Measurements from ENCODE around the gene LTB. TPM values are rescaled to one million over a fixed set of nuclear protein-coding genes. Genes with fewer than 3 reads are reported as not detected.

Gene LTB
- total and polyA plus RNA-seq, 2 of the 13 experiments (the other 11 are each of a cell fraction or from before 2014, with no cell fraction given): 0.09 to 0.22 TPM

GRCh38 chr6:31619805-31620585 is 37.8 kb upstream of the LTB start (continued):
- TF ChIP-seq CBX2 (IDR thresholded peaks at IDR 0.05; ENCODE audit: low read depth, low read length) (no peak), CBX2 (CRISPR knock-in tag; IDR thresholded peaks at IDR 0.05; ENCODE audit: low read depth) (0 out of 2 replicates have a peak, but pooled peaks have one; percentile 68), ZNF234 (CRISPR knock-in tag; conservative IDR thresholded peaks at IDR 0.05) (no peak), ZNF205 (CRISPR knock-in tag; IDR thresholded peaks at IDR 0.05) (no peak; the same call in none of the 2 replicates), SPEN (CRISPR knock-in tag; IDR thresholded peaks at IDR 0.05; ENCODE audit: low read depth) (peak; percentile 75), ZNF142 (CRISPR knock-in tag; IDR thresholded peaks at IDR 0.05) (peak; percentile 74), FOXA1 (IDR thresholded peaks at IDR 0.05) (no peak), FOXA1 (CRISPR knock-in tag; IDR thresholded peaks at IDR 0.05) (peak; percentile 63; the same call in 1 of the 2 replicates), NR1H2 (CRISPR knock-in tag; IDR thresholded peaks at IDR 0.05; ENCODE audit: borderline replicate concordance, low read depth) (no peak), NBN (conservative IDR thresholded peaks at IDR 0.05) (no peak), ZNF772 (CRISPR knock-in tag; IDR thresholded peaks at IDR 0.05) (peak; percentile 98), THAP11 (CRISPR knock-in tag; IDR thresholded peaks at IDR 0.05) (peak; percentile 55), ZNF589 (CRISPR knock-in tag; conservative IDR thresholded peaks at IDR 0.05) (0 out of 2 replicates have a peak, but pooled peaks have one; percentile 35), HOXA3 (CRISPR knock-in tag; IDR thresholded peaks at IDR 0.05) (no peak; the same call in none of the 2 replicates), ZSCAN20 (CRISPR knock-in tag; IDR thresholded peaks at IDR 0.05; ENCODE audit: borderline replicate concordance) (0 out of 2 replicates have a peak, but pooled peaks have one; percentile 50), NFIC (IDR thresholded peaks at IDR 0.05; ENCODE audit: low read length) (no peak), NFKB2 (CRISPR knock-in tag; IDR thresholded peaks at IDR 0.05; ENCODE audit: borderline replicate concordance) (peak; percentile 96), HIC2 (CRISPR knock-in tag; IDR thresholded peaks at IDR 0.05; ENCODE audit: low read depth) (0 out of 2 replicates have a peak, but pooled peaks have one; percentile 55), CERS6 (CRISPR knock-in tag; IDR thresholded peaks at IDR 0.05) (no peak), TERF1 (CRISPR knock-in tag; IDR thresholded peaks at IDR 0.05) (no peak)
